Peyer's patch (tissue), 4 donors: ENCODE data around the gene C3orf22. TPM values are rescaled to one million over a fixed set of nuclear protein-coding genes. Genes with fewer than 3 reads are reported as not detected.

Source experiments
- DNase-seq, 3 donors: peaks; one replicate each; pipeline ENCODE4 v3.0.0-alpha.2; 2017 to 2019
- H3K27ac ChIP-seq, 4 donors: fragments of 200-600 bp; sonication (generic); one replicate each; pipeline ENCODE4 v1.5.1; 2016 to 2019
- H3K27me3 ChIP-seq, 2 donors: fragments of 200-600 bp; sonication (generic); one replicate each; pipeline ENCODE4 v1.5.1; 2019
- H3K36me3 ChIP-seq, 3 donors: fragments of 200-600 bp; sonication (generic); one replicate each; pipeline ENCODE4 v1.5.1; 2016 to 2019
- H3K4me1 ChIP-seq, 4 donors: fragments of 200-600 bp; sonication (generic); one replicate each; pipeline ENCODE4 v1.5.1; 2016 to 2019
- H3K4me3 ChIP-seq, 4 donors: fragments of 200-600 bp; sonication (generic); 1 replicate in 3 of 4; 2 replicates in 1 of 4; pipeline ENCODE4 v1.5.1; 2016 to 2019; ENCODE audit warnings: mild to moderate bottlenecking in 1 of 4
- H3K9me3 ChIP-seq, 4 donors: fragments of 200-600 bp; sonication (generic); one replicate each; pipeline ENCODE4 v1.5.1; 2016 to 2019; ENCODE audit warnings: mild to moderate bottlenecking in 1 of 4
- POLR2A ChIP-seq, 2 donors: fragments of 450-650 bp; IDR thresholded peaks; one replicate each; pipeline ENCODE4 v1.5.1; 2017; ENCODE audit warnings: antibody characterized with exemption in 2 of 2, mild to moderate bottlenecking in 2 of 2, moderate library complexity in 2 of 2
- total RNA-seq, 4 donors: library from RNA; depleted of rRNA; stranded (reverse); fragments of >200 nt; gene quantifications; one replicate each; pipeline ENCODE4 v1.1.0, GENCODE V29; 2016
- TF ChIP-seq, protein P1 (sequence below), 6 experiments: fragments of 450-650 bp in 4 of 6; fragments of 200-600 bp in 2 of 6; sonication (generic) in 1 of 6; IDR thresholded peaks; one replicate each; pipeline ENCODE4 v1.5.1; 2017 to 2019; ENCODE audit warnings: antibody characterized with exemption in 6 of 6, mild to moderate bottlenecking in 3 of 6, moderate library complexity in 1 of 6

The C3orf22 gene
- total RNA-seq, 4 donors from 2014 or later, result not detected

DNA sequence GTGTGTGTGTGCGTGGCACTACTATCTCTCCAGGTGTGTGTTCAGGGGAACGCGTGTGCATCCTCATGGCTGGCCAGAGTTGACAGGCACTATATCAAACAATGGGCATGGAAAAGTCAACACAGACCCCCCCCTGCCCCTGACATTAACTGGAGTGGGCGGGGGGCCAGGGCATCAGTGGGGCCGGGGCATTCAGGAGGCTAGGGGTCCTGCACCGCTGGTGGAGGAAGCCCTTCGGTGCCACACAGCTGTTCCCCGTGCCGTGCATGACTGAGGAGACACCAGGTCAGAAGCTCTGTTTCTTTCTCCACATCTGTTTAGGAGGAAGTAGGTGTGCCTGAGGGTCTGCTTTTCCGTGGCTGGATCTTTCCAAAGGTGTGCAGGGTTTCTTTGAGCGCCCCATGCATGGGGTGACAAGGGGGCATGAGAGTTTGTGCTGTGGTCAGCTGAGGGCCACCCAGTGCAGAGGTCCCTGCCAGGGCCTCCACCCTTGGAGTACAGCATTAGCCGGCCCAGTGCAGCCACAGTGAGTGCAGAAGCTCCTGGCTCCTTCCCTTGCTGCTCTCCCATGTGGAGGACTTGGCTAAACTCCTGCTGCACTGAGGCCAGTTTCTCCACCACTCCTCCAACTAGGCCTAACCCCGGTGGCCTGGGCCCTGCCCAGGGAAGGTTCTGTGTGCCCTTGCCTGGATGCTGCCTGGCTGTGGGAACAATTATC is 7.5 kb downstream of the C3orf22 start:
- DNase-seq, result peak in 2 of 3 donors; percentile 12 to 27
- no peak for TF ChIP-seq POLR2A (IDR thresholded peaks at IDR 0.05)
- TF ChIP-seq, protein P1, sequence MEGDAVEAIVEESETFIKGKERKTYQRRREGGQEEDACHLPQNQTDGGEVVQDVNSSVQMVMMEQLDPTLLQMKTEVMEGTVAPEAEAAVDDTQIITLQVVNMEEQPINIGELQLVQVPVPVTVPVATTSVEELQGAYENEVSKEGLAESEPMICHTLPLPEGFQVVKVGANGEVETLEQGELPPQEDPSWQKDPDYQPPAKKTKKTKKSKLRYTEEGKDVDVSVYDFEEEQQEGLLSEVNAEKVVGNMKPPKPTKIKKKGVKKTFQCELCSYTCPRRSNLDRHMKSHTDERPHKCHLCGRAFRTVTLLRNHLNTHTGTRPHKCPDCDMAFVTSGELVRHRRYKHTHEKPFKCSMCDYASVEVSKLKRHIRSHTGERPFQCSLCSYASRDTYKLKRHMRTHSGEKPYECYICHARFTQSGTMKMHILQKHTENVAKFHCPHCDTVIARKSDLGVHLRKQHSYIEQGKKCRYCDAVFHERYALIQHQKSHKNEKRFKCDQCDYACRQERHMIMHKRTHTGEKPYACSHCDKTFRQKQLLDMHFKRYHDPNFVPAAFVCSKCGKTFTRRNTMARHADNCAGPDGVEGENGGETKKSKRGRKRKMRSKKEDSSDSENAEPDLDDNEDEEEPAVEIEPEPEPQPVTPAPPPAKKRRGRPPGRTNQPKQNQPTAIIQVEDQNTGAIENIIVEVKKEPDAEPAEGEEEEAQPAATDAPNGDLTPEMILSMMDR (IDR thresholded peaks at IDR 0.05), result no peak
- H3K27me3 ChIP-seq, result no peaks in the 10 kb centered on the region
- H3K27ac ChIP-seq, result no peak overlapping the region
- H3K9me3 ChIP-seq, result no peaks in the 10 kb centered on the region
- no peaks in the 10 kb centered on the region for H3K4me1 ChIP-seq
- no peaks in the 10 kb centered on the region for H3K36me3 ChIP-seq
- H3K4me3 ChIP-seq, result no peak overlapping the region

DNA sequence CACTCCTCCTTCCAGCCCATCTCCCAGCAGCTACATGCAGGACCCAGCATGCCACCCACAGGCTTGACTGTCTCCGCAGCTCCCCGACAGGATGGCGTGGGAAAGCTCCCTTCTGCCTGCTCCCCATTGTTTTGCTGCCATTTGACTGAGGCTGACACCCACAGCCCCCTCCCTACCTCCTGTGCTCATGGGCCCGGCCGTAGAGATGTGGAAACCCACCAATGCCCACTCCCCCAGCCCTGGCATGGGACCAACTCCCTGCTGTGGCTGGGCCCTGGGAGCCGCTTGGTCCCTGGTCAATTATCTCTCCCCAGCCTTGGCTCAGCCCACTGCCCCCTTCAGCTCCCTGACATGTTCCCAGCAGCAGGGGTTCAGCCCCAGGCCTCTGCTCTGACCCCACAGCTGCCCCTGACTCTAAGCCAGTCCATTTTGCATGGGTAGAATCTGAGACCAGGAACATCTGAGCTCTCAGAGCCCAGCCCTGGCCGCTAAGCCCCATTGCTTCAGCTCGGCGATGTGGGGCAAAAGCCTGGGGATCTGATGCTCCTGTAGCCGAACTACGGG is 8.2 kb downstream of the C3orf22 start:
- DNase-seq, result peak in 2 of 3 donors; percentile 10 to 28
- Histone ChIP-seq H3K36me3 (no peaks in the 10 kb centered on the region), H3K27me3 (no peaks in the 10 kb centered on the region), H3K27ac (no peak overlapping the region), H3K4me1 (no peaks in the 10 kb centered on the region), H3K9me3 (no peaks in the 10 kb centered on the region), H3K4me3 (no peak overlapping the region)
- TF ChIP-seq, protein P1 (IDR thresholded peaks at IDR 0.05), result no peak
- no peak for TF ChIP-seq POLR2A (IDR thresholded peaks at IDR 0.05)

DNA sequence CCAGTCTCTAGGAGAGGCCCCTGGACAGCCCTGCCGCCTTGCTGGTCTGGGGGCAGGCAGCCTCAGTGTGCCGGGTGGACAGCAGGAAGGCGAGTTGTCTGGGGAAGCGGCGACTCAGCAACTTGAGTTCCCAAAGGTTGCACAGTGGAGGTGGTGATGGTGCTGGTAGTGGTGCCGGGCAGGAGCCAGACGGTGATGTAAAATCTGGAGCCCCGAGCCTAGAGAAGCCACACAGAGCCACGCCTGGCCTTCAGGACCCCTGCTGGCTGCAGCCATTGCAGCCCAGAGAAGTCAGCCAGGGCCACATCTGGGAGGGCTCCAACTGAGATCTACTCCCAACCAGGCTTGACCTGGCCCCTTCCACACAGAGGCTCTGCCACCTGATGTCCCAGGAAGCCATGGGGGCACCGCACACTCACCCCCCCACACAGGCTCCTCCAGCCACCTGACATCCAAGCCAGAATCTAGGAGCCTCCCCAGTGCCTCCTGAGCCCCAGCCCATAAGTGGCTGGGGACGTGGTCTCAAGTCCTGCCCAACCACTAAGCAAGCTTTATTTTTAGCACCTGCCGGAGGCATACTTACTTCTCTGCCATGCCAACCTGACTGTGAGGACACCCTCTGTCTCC is 8.8 kb downstream of the C3orf22 start:
- peak; percentile 6 to 37 (median 23) for DNase-seq
- Histone ChIP-seq H3K27me3 (no peaks in the 10 kb centered on the region), H3K27ac (no peak overlapping the region), H3K4me3 (no peak overlapping the region), H3K4me1 (no peaks in the 10 kb centered on the region), H3K36me3 (no peaks in the 10 kb centered on the region), H3K9me3 (no peaks in the 10 kb centered on the region)
- TF ChIP-seq, protein P1 (IDR thresholded peaks at IDR 0.05), result no peak
- no peak for TF ChIP-seq POLR2A (IDR thresholded peaks at IDR 0.05)

DNA sequence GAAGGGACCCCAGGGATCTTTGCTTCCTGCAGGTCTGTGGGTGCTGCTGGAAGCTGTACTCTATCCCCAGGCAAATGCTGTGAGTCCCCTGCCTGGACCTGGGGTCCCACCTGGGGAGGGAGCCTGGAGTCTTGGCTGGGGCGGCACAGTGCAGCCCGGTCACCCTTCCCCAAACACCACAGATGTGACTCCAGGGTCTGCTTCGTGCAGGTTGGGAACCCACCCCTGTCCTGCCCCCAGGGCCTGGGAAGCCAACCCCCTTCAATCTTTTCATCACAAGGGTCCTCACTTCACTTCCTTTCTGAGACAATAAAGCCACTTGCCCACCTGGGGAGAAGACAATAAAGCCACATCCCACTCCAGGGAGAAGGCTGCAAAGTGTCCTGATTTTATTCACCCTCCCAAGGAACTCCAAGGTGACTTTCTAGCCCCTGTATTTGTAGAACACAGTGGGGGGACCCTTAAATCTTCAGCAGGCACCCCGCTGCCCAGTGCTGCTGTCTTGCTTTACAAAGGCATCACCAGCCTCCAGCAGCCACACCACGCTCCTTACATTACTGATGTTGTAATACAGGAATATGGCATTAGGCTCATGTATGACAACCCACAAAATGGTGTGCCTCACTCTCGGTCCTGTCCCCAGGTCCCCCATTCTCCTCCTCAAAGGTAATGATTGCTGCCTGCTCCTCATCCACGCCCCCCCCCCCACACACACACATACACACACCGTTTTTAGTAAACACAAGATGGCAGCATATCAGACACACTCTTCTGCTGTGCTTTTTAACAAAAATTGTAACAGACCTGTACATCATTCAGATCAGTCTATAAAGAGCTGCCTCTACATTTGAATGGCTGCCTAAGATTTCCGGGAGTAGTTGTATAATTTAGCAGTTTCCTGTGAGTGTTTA is 9.9 kb downstream of the C3orf22 start:
- TF ChIP-seq, protein P1 (IDR thresholded peaks at IDR 0.05), result no peak
- TF ChIP-seq POLR2A (IDR thresholded peaks at IDR 0.05), result no peak
- no peak overlapping the region for H3K27ac ChIP-seq
- no peaks in the 10 kb centered on the region for H3K4me1 ChIP-seq
- H3K9me3 ChIP-seq, result no peaks in the 10 kb centered on the region
- no peak overlapping the region for H3K4me3 ChIP-seq
- H3K36me3 ChIP-seq, result no peaks in the 10 kb centered on the region
- peak in 2 of 3 donors; percentile 19 to 26 for DNase-seq
- H3K27me3 ChIP-seq, result no peaks in the 10 kb centered on the region

DNA sequence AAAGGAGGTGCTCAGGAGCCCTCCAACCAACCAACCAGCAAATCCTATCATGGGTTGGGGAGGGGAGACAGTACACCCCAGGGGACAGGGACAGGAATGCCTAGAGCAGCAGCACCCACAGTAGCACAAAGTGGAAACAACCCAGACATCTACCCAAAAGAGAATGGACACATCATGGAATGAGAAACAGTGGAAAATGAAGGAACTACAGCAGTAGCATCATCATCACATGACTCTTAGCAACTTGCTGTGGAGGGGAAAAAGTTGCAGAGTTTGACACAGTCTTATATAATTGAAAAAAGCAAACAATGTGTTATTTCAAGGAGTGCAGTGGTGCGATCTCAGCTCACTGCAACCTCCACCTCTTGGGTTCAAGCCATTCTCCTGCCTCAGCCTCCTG is 11.0 kb downstream of the C3orf22 start:
- Histone ChIP-seq H3K4me3 (no peak overlapping the region), H3K27ac (no peak overlapping the region), H3K27me3 (no peaks in the 10 kb centered on the region), H3K4me1 (no peaks in the 10 kb centered on the region), H3K9me3 (no peaks in the 10 kb centered on the region), H3K36me3 (no peaks in the 10 kb centered on the region)
- TF ChIP-seq, protein P1 (IDR thresholded peaks at IDR 0.05), result no peak
- no peak for TF ChIP-seq POLR2A (IDR thresholded peaks at IDR 0.05)
- DNase-seq, result peak in 1 of 3 donors; percentile 5
